ENCODE results near the gene RICTOR.

DNA sequence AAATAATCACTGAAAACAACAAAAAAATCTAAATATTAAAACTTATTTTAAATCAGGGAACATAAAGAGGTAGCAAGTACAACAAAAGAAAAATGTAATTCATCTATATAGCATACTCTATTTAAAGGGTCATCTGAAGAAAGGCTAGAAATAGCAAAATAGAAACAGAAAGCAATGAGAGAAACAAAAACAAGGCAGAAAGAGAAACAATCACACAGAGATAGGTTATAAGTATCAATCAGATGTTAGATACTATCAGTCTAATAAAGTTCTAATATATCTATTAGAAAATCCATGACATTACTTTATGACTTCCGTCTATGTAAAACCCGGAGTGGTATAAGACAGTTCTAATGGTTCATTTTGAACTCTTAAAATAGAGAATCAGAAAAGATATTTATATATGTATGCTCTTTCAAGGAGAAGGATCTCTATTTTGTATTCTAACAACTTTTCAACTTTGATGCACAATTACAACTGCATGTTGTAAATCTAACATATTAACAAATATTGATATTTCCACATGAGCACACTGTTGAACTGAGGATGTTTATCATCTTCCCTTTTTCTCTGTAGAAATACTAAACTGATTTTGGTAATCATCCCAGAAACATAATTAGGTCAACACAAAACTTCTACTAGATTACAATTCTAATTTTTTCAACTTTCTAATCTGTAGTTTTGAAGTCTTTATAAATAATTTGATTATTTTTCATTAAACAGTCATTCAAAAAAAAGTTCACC is 15.8 kb downstream of the RICTOR start:
- TF ChIP-seq CTCF (IDR thresholded peaks at IDR 0.05; ENCODE audit: insufficient read depth, low read length, poor library complexity, severe bottlenecking) (no peak), EZH2phosphoT487 (conservative IDR thresholded peaks at IDR 0.05; ENCODE audit: low read length) (no peak)

Measured in SU-DHL-6 (cell line).